ENCODE measurements around the gene CEP83. TPM values are rescaled to one million over a fixed set of nuclear protein-coding genes. Genes with fewer than 3 reads are reported as not detected.

Gene CEP83
- total RNA-seq, 1 donor from 2014 or later = 23.6 TPM

GRCh38 chr12:94263011-94263811, 196.5 kb downstream of the CEP83 start:
- Histone ChIP-seq H3K4me1 (peaks cover 0 to 6% of the 10 kb centered on the region in 2 donors), H3K9me3 (no peaks in the 10 kb centered on the region), H3K27me3 (no peaks in the 10 kb centered on the region), H3K4me3 (peak overlapping the region; percentile 46 to 67), H3K36me3 (no peaks in the 10 kb centered on the region), H3K27ac (peak overlapping the region; percentile 75 to 81)
- TF ChIP-seq CTCF (IDR thresholded peaks at IDR 0.05) = no peak
- no peak for DNase-seq (ENCODE audit: low spot score in 2 of 2)
- intact Hi-C loops (cut with DNase I) = loop anchor here (5.0 kb wide), 2 partner anchors 44 to 199 kb away; no protein-coding TSS in a partner anchor

GRCh38 chr12:94262228-94263010, 197.2 kb downstream of the CEP83 start:
- intact Hi-C loops (cut with DNase I) = loop anchor here (5.0 kb wide), 2 partner anchors 45 to 200 kb away; no protein-coding TSS in a partner anchor
- Histone ChIP-seq H3K36me3 (no peaks in the 10 kb centered on the region), H3K4me1 (peaks cover 0 to 6% of the 10 kb centered on the region in 2 donors), H3K9me3 (no peaks in the 10 kb centered on the region), H3K27me3 (no peaks in the 10 kb centered on the region), H3K4me3 (peak overlapping the region; percentile 46 to 67), H3K27ac (peak overlapping the region; percentile 75 to 81)
- no peak for TF ChIP-seq CTCF (IDR thresholded peaks at IDR 0.05)
- DNase-seq (ENCODE audit: low spot score in 2 of 2) = peak; percentile 68 to 93

GRCh38 chr12:94261786-94262185, 197.9 kb downstream of the CEP83 start:
- Histone ChIP-seq H3K27ac (peak overlapping the region; percentile 75 to 81), H3K27me3 (no peaks in the 10 kb centered on the region)
- intact Hi-C loops (cut with DNase I) = loop anchor here (5.0 kb wide), 2 partner anchors 46 to 201 kb away; no protein-coding TSS in a partner anchor

GRCh38 chr12:94261119-94261518, 198.5 kb downstream of the CEP83 start:
- no peak overlapping the region for H3K4me3 ChIP-seq
- H3K27ac ChIP-seq = peak overlapping the region in 1 of 2 donors; percentile 81
- H3K36me3 ChIP-seq = no peaks in the 10 kb centered on the region
- no peaks in the 10 kb centered on the region for H3K27me3 ChIP-seq
- TF ChIP-seq CTCF (IDR thresholded peaks at IDR 0.05) = no peak
- intact Hi-C loops (cut with DNase I) = loop anchor here (5.0 kb wide), 2 partner anchors 46 to 201 kb away; no protein-coding TSS in a partner anchor
- H3K4me1 ChIP-seq = peaks cover 0 to 6% of the 10 kb centered on the region in 2 donors
- no peak for DNase-seq (ENCODE audit: low spot score in 2 of 2)
- no peaks in the 10 kb centered on the region for H3K9me3 ChIP-seq

More at GRCh38 chr12:94261786-94262185, 197.9 kb downstream of the CEP83 start:
- Histone ChIP-seq H3K4me3 (peak overlapping the region; percentile 46 to 67), H3K4me1 (peaks cover 0 to 6% of the 10 kb centered on the region in 2 donors), H3K9me3 (no peaks in the 10 kb centered on the region), H3K36me3 (no peaks in the 10 kb centered on the region)
- no peak for TF ChIP-seq CTCF (IDR thresholded peaks at IDR 0.05)
- no peak for DNase-seq (ENCODE audit: low spot score in 2 of 2)

- no peak for TF ChIP-seq CTCF (IDR thresholded peaks at IDR 0.05)
- Histone ChIP-seq H3K36me3 (no peaks in the 10 kb centered on the region), H3K9me3 (no peaks in the 10 kb centered on the region), H3K4me3 (no peak overlapping the region), H3K27ac (no peak overlapping the region), H3K4me1 (peaks cover 0 to 6% of the 10 kb centered on the region in 2 donors), H3K27me3 (no peaks in the 10 kb centered on the region)
- DNase-seq (ENCODE audit: low spot score in 2 of 2) = no peak
- intact Hi-C loops (cut with DNase I) = loop anchor here (5.0 kb wide), 2 partner anchors 47 to 202 kb away; no protein-coding TSS in a partner anchor
These were observed 198.9 kb downstream of the CEP83 start for GRCh38 chr12:94260717-94261116.

All from ascending aorta (tissue), 2 donors.